Progenitor cell of endocrine pancreas (in vitro differentiated cells): ENCODE data around the gene NATD1. TPM values are rescaled to one million over a fixed set of nuclear protein-coding genes. Genes with fewer than 3 reads are reported as not detected.
A peak's percentile ranks its signal among the peaks of the same experiment; 100 is the strongest.

Source experiments
- DNase-seq: peaks from one replicate; pipeline ENCODE4 v3.0.0; 2021; ENCODE audit warnings: low spot score; ENCODE audit not compliant: unreplicated experiment
- H3K27ac Mint-ChIP-seq: 2 replicates; pipeline ENCODE4 v1.8.0; 2021; ENCODE audit warnings: mild to moderate bottlenecking, moderate library complexity, mixed read lengths
- H3K27me3 Mint-ChIP-seq: 2 replicates; pipeline ENCODE4 v1.8.0; 2021; ENCODE audit warnings: mixed read lengths
- H3K36me3 Mint-ChIP-seq: 2 replicates; pipeline ENCODE4 v1.8.0; 2022; ENCODE audit warnings: mixed read lengths; ENCODE audit not compliant: insufficient read depth
- H3K4me1 Mint-ChIP-seq: 2 replicates; pipeline ENCODE4 v1.8.0; 2021; ENCODE audit warnings: low read depth, mixed read lengths
- H3K4me3 Mint-ChIP-seq: 2 replicates; pipeline ENCODE4 v1.8.0; 2021; ENCODE audit warnings: low read depth, mild to moderate bottlenecking, moderate library complexity, mixed read lengths
- H3K9me3 Mint-ChIP-seq: 2 replicates; pipeline ENCODE4 v1.8.0; 2021; ENCODE audit warnings: low read depth, mixed read lengths
- CTCF ChIP-seq: fragments of 200-600 bp; sonication (generic); IDR thresholded peaks from one replicate; pipeline ENCODE4 v1.5.0; 2021; ENCODE audit warnings: antibody characterized with exemption, mild to moderate bottlenecking; ENCODE audit not compliant: unreplicated experiment
- total RNA-seq: library from RNA; stranded (reverse); gene quantifications from 2 replicates; pipeline ENCODE4 v1.2.1, GENCODE V29; 2021

The NATD1 gene
- total RNA-seq, 1 donor from 2014 or later: 13.5 TPM

- Mint-ChIP-seq H3K36me3 (peaks cover 2% of the 10 kb centered on the region), H3K4me1 (peaks cover 26% of the 10 kb centered on the region), H3K4me3 (peak overlapping the region; percentile 82), H3K27ac (peak overlapping the region; percentile 98), H3K9me3 (no peaks in the 10 kb centered on the region), H3K27me3 (no peaks in the 10 kb centered on the region)
- TF ChIP-seq CTCF: no peak
- DNase-seq: peak; percentile 55
These were observed 39.6 kb downstream of the NATD1 start for GRCh38 chr17:21213638-21214014.

- Mint-ChIP-seq H3K4me3 (peak overlapping the region; percentile 82), H3K36me3 (peaks cover 2% of the 10 kb centered on the region), H3K27ac (peak overlapping the region; percentile 98), H3K27me3 (no peaks in the 10 kb centered on the region), H3K9me3 (no peaks in the 10 kb centered on the region), H3K4me1 (peaks cover 26% of the 10 kb centered on the region)
- DNase-seq: no peak
- no peak for TF ChIP-seq CTCF
These were observed 40.2 kb downstream of the NATD1 start for GRCh38 chr17:21212826-21213637.

GRCh38 chr17:21211825-21212479, 41.3 kb downstream of the NATD1 start:
- Mint-ChIP-seq H3K9me3 (no peaks in the 10 kb centered on the region), H3K4me1 (peaks cover 26% of the 10 kb centered on the region), H3K27ac (peak overlapping the region; percentile 59), H3K36me3 (peaks cover 4% of the 10 kb centered on the region), H3K4me3 (peak overlapping the region; percentile 82), H3K27me3 (no peaks in the 10 kb centered on the region)
- no peak for TF ChIP-seq CTCF
- DNase-seq: no peak

GRCh38 chr17:21210411-21211076, 42.7 kb downstream of the NATD1 start:
- TF ChIP-seq CTCF: no peak
- peak overlapping the region; percentile 62 for H3K27ac Mint-ChIP-seq
- H3K9me3 Mint-ChIP-seq: no peaks in the 10 kb centered on the region
- peaks cover 26% of the 10 kb centered on the region for H3K4me1 Mint-ChIP-seq
- H3K36me3 Mint-ChIP-seq: peaks cover 5% of the 10 kb centered on the region
- H3K4me3 Mint-ChIP-seq: no peak overlapping the region
- H3K27me3 Mint-ChIP-seq: no peaks in the 10 kb centered on the region
- DNase-seq: no peak

- Mint-ChIP-seq H3K4me3 (no peak overlapping the region), H3K27me3 (no peaks in the 10 kb centered on the region), H3K4me1 (peaks cover 18% of the 10 kb centered on the region), H3K27ac (peak overlapping the region; percentile 62), H3K9me3 (no peaks in the 10 kb centered on the region), H3K36me3 (peaks cover 5% of the 10 kb centered on the region)
- no peak for TF ChIP-seq CTCF
- DNase-seq: no peak
These were observed 43.6 kb downstream of the NATD1 start for GRCh38 chr17:21209511-21210175.
